ENCODE data around the gene POM121C.
"Not testable (repeated sequence)": the region's sequence is repeated elsewhere in the genome, so short reads cannot be mapped to it uniquely, and the experiment has no call there.

POM121C gene

DNA sequence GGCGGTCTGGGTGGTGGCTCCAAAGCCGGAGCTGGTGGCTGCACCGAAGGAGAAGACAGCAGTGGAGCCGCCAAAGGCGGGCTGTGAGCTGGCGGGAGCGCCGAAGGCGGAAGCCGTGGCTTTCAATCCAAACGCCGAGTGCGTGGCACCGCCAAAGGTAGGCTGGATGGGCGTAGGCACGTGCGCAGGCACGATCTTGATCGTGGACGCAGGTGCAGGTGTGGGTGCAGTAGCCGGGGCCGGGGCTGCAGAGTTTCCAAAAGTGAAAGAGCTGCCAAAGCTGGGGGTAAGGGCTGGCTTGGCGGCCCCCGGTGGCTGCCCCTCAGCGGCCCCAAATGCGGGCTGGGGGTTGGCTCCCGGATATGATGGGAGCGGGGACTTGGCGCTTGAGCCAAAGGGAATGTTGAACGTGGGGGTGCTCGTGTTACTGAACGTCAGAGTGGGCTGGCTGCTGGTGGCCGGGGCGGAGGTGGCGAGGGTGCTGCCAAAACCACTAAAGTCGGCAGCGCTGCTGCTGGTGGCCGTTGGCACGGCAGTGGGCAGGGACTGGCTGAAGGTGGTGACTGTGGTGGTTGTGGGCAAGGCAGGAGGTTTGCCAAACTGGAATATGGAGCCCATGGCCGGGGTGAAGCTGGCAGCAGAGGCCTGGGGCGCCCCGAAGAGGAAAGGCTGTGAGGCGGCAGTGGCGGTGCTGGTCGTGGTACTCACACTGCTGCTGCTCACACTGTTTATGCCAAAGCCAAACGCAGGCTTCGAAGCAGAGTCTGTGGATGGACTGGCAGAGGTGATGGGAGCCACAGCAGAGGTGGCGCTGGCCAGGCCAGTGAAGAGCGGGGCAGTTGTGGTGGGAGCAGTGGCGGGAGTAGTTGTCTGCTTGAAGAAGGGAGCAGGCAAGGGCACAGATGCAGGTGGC lies 64.0 kb downstream of the POM121C start:
- not testable (repeated sequence) for FAIRE-seq

- not testable (repeated sequence) for FAIRE-seq
Observed at GRCh38 chr7:75420152-75420551, 65.9 kb downstream of the POM121C start.

DNA sequence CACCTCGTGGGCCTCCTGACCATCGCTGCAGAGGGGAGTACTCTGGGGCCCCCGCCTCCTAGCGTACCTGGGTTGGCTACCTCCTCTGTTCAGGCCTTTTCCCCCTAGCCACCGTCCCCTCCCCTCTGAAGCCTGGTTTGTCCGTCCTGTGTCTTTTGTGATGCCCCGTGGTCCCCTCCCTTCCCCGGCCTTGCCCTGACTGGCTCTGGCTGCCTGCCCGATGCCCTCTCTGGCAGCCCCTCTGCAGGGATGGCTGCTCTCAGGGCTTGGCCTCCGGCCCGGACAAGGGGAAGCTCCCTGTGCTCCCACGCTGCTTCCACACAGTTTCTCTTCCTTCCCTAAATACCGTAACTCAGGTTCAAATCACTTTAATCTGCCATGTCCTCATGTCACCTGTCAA lies 66.4 kb downstream of the POM121C start:
- FAIRE-seq, result not testable (repeated sequence)

DNA sequence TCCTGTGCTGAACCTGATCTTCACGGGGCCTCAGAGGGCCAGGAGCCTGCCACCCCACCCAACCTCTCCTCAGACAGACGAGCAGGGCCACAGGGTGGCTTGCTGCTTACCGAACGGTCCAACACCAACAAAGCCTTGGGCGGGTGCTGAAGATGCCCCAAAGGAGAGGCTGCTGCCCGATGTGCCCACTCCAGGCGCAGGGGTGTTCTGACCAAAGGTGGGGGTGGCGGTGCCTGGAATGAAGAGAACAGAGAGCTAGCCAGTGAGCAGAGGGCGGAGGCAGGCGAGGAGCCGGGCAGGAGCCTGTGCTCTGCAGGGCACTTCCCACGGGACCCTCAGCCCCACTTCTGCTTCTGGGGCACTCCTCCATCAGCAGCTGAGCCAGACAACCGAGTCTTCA lies 66.9 kb downstream of the POM121C start:
- FAIRE-seq, result not testable (repeated sequence)

GRCh38 chr7:75418292-75418858 lies 67.7 kb downstream of the POM121C start:
- FAIRE-seq, result not testable (repeated sequence)

DNA sequence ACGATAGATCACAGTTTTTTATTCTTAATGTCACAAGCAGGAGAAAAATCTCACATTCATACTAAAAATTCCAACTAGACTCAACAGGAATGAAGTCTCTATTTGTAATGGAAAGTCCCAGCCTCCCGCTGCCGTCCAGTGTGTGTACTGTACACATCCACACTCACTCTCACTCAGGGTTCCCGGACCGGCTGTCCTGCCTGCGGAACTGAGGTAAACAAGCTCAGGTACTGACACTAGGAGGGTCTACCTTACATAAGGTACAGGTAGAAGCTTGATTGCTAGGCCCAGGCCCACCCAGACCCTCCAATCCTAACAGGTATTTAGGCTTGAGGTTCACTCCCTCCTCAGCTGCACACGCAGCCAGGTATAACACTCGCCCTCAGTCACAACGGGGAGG lies 69.3 kb downstream of the POM121C start:
- not testable (repeated sequence) for FAIRE-seq

- not testable (repeated sequence) for FAIRE-seq
Observed at GRCh38 chr7:75415829-75416373, 70.2 kb downstream of the POM121C start.

DNA sequence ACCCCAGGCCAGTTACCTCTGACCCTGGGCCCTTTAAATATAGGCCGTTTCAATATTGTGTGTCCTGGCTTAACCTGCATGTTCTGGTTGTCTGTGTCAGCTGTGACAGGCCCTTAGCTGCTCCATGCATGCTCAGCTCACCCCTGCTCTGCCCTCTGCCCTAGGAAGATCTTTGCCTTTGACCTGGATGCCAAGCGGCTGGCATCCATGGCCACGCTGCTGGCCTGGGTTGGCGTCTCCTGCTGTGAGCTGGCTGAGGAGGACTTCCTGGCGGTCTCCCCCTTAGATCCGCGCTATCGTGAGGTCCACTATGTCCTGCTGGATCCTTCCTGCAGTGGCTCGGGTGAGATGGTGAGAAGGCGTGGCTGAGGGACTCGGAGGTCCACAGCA lies 70.7 kb downstream of the POM121C start:
- FAIRE-seq, result not testable (repeated sequence)

- not testable (repeated sequence) for FAIRE-seq
Observed at GRCh38 chr7:75414708-75415427, 71.2 kb downstream of the POM121C start.

DNA sequence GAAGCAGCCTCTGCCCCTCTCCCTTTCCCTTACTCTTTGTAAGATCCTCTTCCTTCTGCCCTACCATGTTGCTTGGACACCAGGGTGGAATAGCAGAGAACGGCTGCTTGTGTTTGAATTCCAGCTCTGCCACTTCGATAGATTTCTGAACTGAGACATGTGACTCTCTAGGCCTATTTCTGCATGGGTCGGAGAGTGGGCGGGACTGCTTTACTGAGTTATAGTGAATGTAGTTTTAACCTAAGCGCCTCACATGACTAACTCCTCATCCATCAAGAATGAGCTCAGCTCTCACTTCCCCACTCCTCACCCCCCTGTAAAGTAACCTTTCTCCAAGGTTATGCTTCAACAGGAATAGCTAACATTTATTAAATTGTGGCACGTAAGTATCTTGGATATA lies 71.9 kb downstream of the POM121C start:
- not testable (repeated sequence) for FAIRE-seq

- not testable (repeated sequence) for FAIRE-seq
Observed at GRCh38 chr7:75410823-75411173, 75.3 kb downstream of the POM121C start.

DNA sequence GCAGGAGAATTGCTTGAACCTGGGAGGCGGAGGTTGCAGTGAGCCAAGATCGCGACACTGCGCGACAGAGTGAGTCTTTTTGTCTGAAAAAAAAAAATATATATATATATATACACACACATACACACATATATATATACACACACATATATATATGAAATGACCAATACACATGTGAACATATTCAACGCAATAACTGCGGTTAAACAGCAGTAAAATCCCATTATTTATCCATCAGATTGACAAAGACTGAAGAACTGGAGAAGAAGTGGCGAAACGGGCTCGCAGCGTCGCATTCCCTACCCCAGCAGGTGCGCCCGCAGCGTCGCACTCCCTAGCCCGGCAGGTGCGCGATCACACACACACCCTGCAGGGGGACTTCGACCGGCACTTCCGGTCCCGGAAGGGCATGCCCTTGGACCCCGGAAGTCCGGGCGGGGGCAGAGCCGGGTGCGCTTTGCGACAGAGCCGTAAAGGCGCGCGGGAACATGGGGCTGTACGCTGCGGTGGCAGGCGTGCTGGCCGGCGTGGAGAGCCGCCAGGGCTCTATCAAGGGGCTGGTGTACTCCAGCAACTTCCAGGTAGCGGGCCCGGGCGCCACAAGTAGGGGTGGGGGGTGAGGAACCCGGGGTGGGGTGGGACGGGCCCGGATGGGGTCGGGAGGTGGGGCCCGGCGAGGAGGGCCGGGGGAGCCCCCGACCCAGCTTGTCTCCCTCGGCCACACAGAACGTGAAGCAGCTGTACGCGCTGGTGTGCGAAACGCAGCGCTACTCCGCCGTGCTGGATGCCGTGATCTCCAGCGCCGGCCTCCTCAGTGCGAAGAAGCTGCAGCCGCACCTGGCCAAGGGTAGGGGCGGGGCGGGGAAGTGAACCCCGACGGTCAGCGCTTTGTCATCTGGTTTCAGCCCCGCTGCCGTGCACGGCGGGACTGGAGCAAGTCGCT lies 75.9 kb downstream of the POM121C start:
- not testable (repeated sequence) for FAIRE-seq

DNA sequence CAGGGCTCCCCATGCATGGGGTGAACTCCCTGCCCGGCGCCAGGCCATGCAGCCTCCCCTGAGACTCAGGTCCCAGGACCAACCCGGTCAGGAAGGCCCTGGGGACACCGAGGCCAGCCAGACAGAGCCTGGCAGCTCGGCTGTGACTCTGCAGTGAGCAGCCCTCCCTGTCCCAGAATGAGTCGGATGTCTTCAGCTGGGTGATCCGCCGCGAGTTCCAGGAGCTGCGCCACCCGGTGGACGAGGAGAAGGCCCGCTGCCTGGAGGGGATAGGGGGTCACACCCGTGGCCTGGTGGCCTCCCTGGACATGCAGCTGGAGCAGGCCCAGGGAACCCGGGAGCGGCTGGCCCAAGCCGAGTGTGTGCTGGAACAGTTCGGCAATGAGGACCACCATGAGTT lies 81.4 kb downstream of the POM121C start:
- not testable (repeated sequence) for FAIRE-seq

DNA sequence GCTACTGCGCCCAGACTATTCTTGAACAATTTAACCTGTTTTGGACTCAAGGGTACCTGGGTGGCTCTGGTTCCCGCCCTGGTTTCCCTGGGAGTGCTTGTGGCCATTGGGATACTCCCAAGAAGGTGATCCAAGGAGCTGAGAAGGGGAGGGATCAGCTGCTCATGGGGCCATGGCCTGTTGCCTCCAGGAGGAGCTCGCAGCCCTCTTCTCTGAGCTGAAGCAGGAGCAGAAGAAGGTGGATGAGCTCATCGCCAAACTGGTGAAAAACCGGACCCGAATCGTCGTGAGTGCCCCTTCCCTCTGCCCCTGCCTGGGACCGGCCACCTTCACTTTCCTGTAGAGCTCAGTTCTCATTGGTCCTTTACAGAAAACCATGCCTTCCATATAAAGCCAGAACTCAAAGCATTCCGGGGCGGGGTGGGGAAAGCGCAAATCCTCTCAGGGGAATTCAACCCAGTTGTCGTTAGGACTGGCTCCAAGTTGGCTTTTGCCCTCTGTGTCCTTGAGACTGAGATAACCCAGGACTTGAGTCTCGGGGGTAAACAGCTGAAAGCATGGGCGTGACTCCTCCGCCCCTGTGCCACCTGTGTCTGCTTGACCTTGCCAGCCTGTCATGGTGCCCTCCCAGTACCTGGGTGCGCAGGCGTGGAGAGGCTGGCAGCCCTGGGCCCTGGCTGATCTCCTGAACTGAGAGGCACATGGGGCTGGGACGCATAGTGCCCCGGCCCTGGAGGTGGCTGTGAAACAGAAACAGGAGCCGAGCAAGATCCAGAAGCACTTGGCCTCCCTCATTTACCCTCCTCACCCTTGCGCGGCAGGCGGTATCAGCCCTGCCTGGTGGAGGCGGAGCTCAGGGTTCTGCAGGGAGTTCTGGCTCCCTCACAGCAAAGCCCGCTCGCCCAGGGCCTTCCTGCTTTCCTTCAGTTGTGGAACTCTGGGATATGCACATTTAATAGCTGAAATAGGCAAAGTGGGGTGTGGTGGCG lies 82.3 kb downstream of the POM121C start:
- FAIRE-seq, result not testable (repeated sequence)

GRCh38 chr7:75400575-75400974 lies 85.5 kb downstream of the POM121C start:
- not testable (repeated sequence) for FAIRE-seq

DNA sequence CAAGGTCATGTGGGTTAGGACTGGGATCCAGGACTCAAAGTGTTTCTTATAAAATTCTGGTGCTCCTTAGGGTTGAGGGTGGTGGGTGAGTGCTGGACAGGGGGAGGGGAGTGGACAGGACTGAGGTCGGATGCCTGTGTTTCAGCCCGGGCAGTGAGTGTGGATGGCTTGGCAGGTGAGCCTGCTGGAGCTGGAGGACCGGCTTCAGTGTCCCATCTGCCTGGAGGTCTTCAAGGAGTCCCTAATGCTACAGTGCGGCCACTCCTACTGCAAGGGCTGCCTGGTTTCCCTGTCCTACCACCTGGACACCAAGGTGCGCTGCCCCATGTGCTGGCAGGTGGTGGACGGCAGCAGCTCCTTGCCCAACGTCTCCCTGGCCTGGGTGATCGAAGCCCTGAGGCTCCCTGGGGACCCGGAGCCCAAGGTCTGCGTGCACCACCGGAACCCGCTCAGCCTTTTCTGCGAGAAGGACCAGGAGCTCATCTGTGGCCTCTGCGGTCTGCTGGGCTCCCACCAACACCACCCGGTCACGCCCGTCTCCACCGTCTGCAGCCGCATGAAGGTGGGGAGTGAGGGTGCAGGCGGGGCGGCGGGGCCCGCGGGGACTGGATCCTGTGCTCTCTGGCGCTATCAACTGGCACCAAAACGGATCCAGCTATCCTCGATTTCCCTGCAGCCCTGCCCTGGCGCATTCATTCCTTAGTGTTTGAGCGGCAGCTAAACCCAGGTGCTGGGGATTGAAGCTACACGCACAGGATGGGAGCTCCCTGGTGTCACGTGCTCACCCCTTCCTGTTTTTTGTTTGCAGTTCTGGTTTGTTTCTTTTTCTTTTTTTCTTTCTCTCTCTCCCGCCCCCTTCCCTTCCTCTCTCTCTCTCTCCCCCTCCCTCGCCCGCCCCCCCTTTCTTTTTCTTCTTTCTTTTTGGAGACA lies 87.1 kb downstream of the POM121C start:
- not testable (repeated sequence) for FAIRE-seq

- FAIRE-seq, result not testable (repeated sequence)
Observed at GRCh38 chr7:75397865-75398264, 88.2 kb downstream of the POM121C start.

GRCh38 chr7:75395329-75395728 lies 90.8 kb downstream of the POM121C start, which contains the start of gene TRIM73:
TSS of gene TRIM73 (plus strand) at chr7:75395629. CDS start at chr7:75398934, 3,305 bp downstream.
- FAIRE-seq, result not testable (repeated sequence)

DNA sequence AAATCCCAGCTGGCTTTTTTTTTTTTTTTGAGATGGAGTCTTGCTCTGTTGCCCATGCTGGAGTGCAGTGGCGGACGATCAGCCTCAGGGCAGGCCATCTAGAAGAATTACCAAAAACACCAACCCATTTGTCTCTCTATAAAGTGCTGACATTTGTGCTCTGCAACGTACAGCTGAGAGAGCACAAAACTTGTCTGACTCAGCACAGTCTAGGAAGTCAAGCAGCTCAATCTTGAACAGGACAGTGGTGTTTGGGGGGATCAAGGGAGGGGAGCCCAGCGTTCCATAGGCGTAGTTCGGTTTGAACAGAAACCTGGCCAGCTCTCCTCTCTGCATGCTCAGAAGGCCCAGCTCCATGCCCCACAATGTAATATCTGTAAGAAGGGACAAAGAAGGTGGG lies 92.9 kb downstream of the POM121C start:
- FAIRE-seq, result not testable (repeated sequence)
